ENCODE measurements around the gene CD226. TPM values are rescaled to one million over a fixed set of nuclear protein-coding genes. Genes with fewer than 3 reads are reported as not detected.
"Not testable (repeated sequence)": the region's sequence is repeated elsewhere in the genome, so short reads cannot be mapped to it uniquely, and the experiment has no call there.

CD226 gene
- total and polyA plus RNA-seq, 12 donors: 0.13 to 3.9 (median 1.7) TPM; not detected in 1

GRCh38 chr18:69978732-69979715 lies 31.4 kb upstream of the CD226 start:
- H3K9me3 ChIP-seq (replicated peaks in 1 of 3): no peaks in the 10 kb centered on the region
- no peak overlapping the region for H3K27ac ChIP-seq
- no peaks in the 10 kb centered on the region for H3K36me3 ChIP-seq (replicated peaks in 1 of 2)
- no peaks in the 10 kb centered on the region for H3K27me3 ChIP-seq
- DNase-seq: no peak
- TF ChIP-seq POLR2A (IDR thresholded peaks at IDR 0.05) (no peak), CTCF (IDR thresholded peaks at IDR 0.05) (no peak)
- H3K4me1 ChIP-seq (replicated peaks in 1 of 2): peaks cover 0 to 5% of the 10 kb centered on the region in 2 donors
- 87 to 89% (median 88%) methylated on average over 13 of the region's 13 CpGs for WGBS, 4 donors
- intact Hi-C loops (cut with DNase I): no loop called here
- no peak overlapping the region for H3K4me3 ChIP-seq

- H3K4me3 ChIP-seq; H3K9me3 ChIP-seq (replicated peaks in 1 of 3); H3K27me3 ChIP-seq; H3K27ac ChIP-seq; DNase-seq; H3K4me1 ChIP-seq (replicated peaks in 1 of 2); H3K36me3 ChIP-seq (replicated peaks in 1 of 2); intact Hi-C loops (cut with DNase I): not testable (repeated sequence)
- WGBS, 4 donors: 88 to 100% (median 94%) methylated on average over 1 to 4 of the region's 4 CpGs
These were observed 27.6 kb upstream of the CD226 start for GRCh38 chr18:69975294-69975693.

- TF ChIP-seq CTCF (IDR thresholded peaks at IDR 0.05) (no peak), POLR2A (IDR thresholded peaks at IDR 0.05) (no peak)
- no peaks in the 10 kb centered on the region for H3K9me3 ChIP-seq (replicated peaks in 1 of 3)
- intact Hi-C loops (cut with DNase I): no loop called here
- no peak overlapping the region for H3K27ac ChIP-seq
- 88 to 100% (median 91%) methylated on average over 1 of the region's 1 CpG; no CpG with 5 or more reads in 1 of the 4 donors for WGBS, 4 donors
- no peaks in the 10 kb centered on the region for H3K27me3 ChIP-seq
- no peak overlapping the region for H3K4me3 ChIP-seq
- no peaks in the 10 kb centered on the region for H3K36me3 ChIP-seq (replicated peaks in 1 of 2)
- no peak for DNase-seq
- no peaks in the 10 kb centered on the region for H3K4me1 ChIP-seq (replicated peaks in 1 of 2)
These were observed 26.7 kb upstream of the CD226 start for GRCh38 chr18:69974365-69974764.

DNA sequence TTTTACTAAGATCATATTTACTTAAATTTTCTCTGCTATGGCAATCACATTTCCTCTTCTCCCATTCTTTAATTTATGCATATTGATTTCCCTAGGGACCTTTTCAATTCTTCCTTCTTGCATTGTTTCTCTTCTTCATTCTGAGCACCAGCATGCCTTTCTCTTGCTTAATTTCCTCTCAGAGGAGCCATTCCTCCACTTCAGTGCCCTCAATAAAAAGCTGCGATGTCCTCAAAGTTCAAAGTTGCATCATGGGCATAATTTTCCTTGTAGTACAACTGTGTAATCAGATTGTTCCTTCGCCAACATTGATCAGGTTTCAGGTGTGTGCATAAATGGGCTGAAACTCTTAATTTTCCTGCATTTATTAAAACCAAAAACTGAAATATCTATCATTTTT lies 21.8 kb upstream of the CD226 start:
- H3K27me3 ChIP-seq: no peaks in the 10 kb centered on the region
- H3K4me1 ChIP-seq (replicated peaks in 1 of 2): no peaks in the 10 kb centered on the region
- H3K27ac ChIP-seq: no peak overlapping the region
- TF ChIP-seq CTCF (IDR thresholded peaks at IDR 0.05): no peak
- no peak for TF ChIP-seq POLR2A (IDR thresholded peaks at IDR 0.05)
- 81 to 89% (median 86%) methylated on average over 2 of the region's 2 CpGs for WGBS, 4 donors
- H3K4me3 ChIP-seq: no peak overlapping the region
- H3K36me3 ChIP-seq (replicated peaks in 1 of 2): no peaks in the 10 kb centered on the region
- no peak for DNase-seq
- no peaks in the 10 kb centered on the region for H3K9me3 ChIP-seq (replicated peaks in 1 of 3)
- intact Hi-C loops (cut with DNase I): no loop called here
